SIG-M5 treated with dmso at 0.1 percent for 504 hours (cell line): ENCODE measurements around the gene RBM6.
"Not testable (repeated sequence)": the region's sequence is repeated elsewhere in the genome, so short reads cannot be mapped to it uniquely, and the experiment has no call there.

Experiments
- DNase-seq: peaks from one replicate; lab custom pipeline; 2025; ENCODE audit not compliant: unreplicated experiment; lab: John Stamatoyannopoulos, UW

The RBM6 gene

DNA sequence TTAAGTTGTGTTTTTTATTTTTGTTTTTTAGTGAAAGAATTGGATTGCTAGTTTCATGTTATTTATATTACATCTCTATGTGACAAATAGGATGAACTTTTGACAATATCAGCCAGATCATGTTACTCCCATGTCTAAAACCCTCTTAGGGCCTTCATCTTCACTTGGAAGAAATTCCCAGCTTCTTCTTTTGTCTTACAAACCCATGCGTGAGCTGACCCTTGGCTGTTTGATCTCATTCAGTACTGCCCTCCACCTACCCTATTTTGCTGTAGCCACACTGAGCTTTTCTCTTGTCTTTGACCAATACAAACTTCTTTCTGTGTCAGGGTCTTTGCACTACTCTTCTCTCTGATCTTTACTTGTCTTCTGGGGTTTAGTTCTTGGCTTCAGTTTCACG is 37.0 kb downstream of the RBM6 start:
- no peak for DNase-seq

- no peak for DNase-seq
These were observed 44.4 kb downstream of the RBM6 start for GRCh38 chr3:49984394-49984793.

DNA sequence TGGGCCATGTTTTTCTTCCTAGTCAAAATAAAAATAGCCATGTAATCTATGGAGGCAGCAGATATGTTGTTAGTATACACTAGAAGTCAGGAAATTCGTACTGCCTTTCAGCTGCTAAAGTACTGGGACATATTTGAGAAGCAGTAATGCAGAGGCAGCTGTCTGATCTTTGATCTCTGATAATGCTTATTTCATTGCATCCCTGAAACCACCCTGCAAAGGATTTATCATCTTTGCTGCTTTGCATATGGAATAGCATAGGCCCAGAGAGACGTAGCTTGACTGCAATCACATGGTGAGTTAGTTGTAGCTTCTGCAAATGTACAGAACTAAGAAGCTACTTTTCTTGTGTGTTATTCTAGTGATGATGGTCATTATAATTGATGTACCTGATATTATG is 52.4 kb downstream of the RBM6 start:
- no peak for DNase-seq

DNA sequence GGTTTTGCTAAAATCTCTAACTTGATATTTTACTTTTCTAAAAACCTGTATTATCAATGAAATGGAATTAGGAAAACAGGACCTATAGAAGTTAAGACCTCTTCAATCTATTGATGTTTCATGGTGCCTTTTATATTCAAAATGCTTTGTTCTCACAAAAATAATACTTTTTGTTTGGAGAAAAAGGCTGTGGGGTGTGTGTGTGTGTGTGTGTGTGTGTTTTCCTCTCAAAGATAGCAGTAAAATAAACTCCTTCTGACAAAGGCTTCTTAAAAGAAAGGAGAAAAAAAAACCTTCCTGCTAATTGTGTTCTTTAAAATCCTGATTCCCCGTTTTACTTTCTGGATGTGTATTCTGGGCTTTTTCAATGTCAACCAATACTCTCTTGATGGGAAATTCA is 54.5 kb downstream of the RBM6 start:
- no peak for DNase-seq

DNA sequence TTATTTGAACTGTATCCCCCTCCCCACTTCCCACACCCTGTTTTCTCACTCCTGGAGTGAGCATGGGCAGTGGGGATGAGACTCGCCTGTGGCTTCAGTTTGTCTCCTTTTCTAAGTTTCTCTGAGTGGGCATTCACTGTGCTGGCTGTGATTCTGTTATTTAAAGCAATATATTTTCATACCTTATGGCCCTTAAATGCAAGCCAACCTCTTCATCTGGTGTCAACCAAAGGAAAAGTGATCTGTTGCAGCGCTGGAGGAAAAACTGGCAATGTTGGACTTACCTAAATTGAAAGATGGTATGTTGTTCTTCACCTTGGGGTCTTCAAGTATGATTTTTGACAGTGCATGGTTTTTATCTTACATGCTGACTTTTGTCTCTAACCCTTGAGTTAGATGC is 56.1 kb downstream of the RBM6 start:
- no peak for DNase-seq

- no peak for DNase-seq
These were observed 57.9 kb downstream of the RBM6 start for GRCh38 chr3:49997862-49998261.

- DNase-seq = no peak
These were observed 58.4 kb downstream of the RBM6 start for GRCh38 chr3:49998326-49998725.

GRCh38 chr3:50001511-50001910 is 61.6 kb downstream of the RBM6 start:
- DNase-seq = no peak

DNA sequence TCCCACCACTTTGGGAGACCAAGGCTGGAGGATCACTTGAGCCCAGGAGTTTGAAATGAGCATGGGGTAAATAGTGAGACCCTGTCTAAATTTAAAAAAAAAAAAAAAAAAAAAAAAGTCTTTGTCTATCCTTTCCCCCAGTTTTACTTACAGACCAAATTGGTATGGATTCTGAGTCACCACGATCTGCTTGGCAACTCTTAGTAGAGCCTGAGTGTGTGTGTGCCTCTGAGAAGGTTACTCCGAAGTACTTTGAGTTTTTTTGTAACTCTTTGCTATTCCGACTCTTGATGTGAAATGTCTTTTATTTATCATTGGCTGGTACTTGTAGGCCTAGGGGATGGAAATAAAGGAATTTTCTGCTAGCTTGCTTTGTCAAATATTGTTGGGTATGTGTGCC is 63.3 kb downstream of the RBM6 start:
- no peak for DNase-seq

DNA sequence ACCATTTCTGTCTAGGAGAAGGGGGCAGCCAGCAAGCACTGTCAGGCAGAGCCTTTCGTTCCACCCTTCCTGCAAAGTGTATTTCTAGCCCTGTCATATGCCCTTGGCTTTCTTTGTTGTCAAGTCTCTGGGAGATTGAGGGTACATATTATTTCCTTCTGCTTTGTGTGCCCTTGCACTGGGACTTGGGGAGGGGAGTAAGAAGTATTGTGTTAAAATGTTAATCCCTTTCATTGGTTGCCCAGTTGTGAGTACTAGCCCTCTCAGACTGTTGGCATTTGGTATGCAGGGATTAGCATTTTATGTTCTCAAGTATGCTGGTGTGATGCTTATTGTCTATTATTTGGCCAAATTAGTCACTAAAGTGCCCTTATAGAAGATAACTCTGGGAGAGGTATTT is 63.9 kb downstream of the RBM6 start:
- no peak for DNase-seq

- DNase-seq = no peak
These were observed 69.0 kb downstream of the RBM6 start for GRCh38 chr3:50008931-50009330.

GRCh38 chr3:50010959-50011358 is 71.0 kb downstream of the RBM6 start:
- no peak for DNase-seq

GRCh38 chr3:50015918-50016317 is 76.0 kb downstream of the RBM6 start:
- no peak for DNase-seq

- DNase-seq = no peak
These were observed 88.4 kb downstream of the RBM6 start for GRCh38 chr3:50028346-50028745.

GRCh38 chr3:50031201-50031600 is 91.3 kb downstream of the RBM6 start:
- DNase-seq = not testable (repeated sequence)

GRCh38 chr3:50044976-50045375 is 105.0 kb downstream of the RBM6 start:
- no peak for DNase-seq

GRCh38 chr3:50047426-50047825 is 107.5 kb downstream of the RBM6 start:
- no peak for DNase-seq

DNA sequence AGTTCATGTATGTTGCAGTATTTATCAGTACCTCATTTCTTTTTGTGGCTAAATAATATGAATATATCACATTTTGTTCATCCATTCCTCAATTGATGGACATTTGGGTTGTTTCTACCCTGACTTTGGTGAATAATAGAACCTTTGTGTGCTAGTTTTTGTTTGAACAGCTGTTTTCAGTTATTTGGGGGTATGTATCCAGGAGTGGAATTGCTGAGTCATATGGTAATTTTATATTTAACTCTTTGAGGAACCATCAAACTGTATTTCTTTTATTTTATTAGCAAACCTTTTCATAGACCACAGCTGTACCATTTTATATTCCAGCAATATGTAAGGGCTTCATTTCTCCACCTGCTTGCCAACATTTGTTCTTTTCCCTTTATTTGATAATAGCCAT is 110.4 kb downstream of the RBM6 start:
- DNase-seq = no peak

- DNase-seq = no peak
These were observed 117.8 kb downstream of the RBM6 start for GRCh38 chr3:50057756-50058155.

- no peak for DNase-seq
These were observed 128.2 kb downstream of the RBM6 start for GRCh38 chr3:50068134-50068533.

DNA sequence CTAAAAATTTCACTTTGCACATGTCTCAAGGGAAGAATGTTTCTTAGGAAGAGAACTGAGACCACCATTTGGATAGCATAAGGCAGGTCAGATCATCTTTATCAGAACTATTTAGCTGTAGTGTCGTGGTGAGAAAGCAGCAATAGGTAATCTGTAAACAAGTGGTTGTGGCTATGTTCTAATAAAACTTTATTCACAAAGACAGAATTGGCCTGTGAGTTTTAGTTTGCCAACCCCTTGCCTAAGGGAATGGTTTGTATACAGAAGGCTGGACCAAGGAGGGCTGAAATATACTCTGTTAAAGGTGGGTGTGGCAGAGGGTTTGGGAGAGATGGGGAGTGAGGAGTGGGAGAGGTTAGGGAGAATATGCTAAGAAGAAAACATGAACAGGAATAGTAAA is 138.1 kb downstream of the RBM6 start:
- DNase-seq = no peak

GRCh38 chr3:50078622-50079021 is 138.7 kb downstream of the RBM6 start:
- no peak for DNase-seq

DNA sequence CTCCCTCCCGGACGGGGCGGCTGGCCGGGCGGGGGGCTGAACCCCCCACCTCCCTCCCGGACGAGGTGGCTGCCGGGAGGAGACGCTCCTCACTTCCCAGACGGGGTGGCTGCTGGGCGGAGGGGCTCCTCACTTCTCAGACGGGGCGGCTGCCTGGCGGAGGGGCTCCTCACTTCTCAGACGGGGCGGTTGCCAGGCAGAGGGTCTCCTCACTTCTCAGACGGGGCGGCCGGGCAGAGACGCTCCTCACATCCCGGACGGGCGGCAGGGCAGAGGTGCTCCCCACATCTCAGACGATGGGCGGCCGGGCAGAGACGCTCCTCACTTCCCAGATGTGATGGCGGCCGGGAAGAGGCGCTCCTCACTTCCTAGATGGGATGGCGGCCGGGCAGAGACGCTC is 145.0 kb downstream of the RBM6 start:
- not testable (repeated sequence) for DNase-seq
